ENCODE results near the gene RFC2.

DNA sequence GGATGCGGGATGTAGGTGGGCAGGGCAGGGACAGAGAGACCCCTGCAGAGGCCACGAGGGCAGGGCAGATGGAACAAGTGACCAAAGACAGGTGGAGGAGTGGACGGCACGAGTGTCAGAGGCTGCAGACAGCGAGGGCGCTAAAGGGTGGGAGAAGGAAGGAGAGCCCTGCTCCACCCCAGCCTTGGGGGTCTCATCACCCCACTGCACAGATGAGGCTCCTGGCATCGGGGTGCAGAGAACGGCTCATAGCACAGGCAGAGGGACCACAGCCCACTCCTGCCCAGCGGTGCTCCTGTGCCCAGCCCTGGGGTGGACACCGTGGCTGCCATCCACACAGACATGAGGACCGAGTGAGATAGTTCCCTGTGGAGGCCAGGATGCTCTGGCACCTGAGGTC, 46.6 kb downstream of the RFC2 start:
- TF ChIP-seq, protein P1, sequence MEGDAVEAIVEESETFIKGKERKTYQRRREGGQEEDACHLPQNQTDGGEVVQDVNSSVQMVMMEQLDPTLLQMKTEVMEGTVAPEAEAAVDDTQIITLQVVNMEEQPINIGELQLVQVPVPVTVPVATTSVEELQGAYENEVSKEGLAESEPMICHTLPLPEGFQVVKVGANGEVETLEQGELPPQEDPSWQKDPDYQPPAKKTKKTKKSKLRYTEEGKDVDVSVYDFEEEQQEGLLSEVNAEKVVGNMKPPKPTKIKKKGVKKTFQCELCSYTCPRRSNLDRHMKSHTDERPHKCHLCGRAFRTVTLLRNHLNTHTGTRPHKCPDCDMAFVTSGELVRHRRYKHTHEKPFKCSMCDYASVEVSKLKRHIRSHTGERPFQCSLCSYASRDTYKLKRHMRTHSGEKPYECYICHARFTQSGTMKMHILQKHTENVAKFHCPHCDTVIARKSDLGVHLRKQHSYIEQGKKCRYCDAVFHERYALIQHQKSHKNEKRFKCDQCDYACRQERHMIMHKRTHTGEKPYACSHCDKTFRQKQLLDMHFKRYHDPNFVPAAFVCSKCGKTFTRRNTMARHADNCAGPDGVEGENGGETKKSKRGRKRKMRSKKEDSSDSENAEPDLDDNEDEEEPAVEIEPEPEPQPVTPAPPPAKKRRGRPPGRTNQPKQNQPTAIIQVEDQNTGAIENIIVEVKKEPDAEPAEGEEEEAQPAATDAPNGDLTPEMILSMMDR (IDR thresholded peaks at IDR 0.05), result no peak
- no peak for TF ChIP-seq EP300 (IDR thresholded peaks at IDR 0.05)
- no peak for TF ChIP-seq POLR2A (IDR thresholded peaks at IDR 0.05)
- TF ChIP-seq POLR2AphosphoS5 (IDR thresholded peaks at IDR 0.05), result no peak

All from upper lobe of left lung (tissue), 4 donors.